HG03175 (cell line): ENCODE measurements around the gene POC1A.
A peak's percentile ranks its signal among the peaks of the same experiment; 100 is the strongest.
"Not testable (repeated sequence)": the region's sequence is repeated elsewhere in the genome, so short reads cannot be mapped to it uniquely, and the experiment has no call there.

Experiments used
- ATAC-seq: cut with Tn5 transposase; IDR thresholded peaks from one replicate; pipeline ENCODE4 v1.9.1; 2021; ENCODE audit warnings: mild to moderate bottlenecking, moderate library complexity; ENCODE audit not compliant: unreplicated experiment

Gene POC1A

DNA sequence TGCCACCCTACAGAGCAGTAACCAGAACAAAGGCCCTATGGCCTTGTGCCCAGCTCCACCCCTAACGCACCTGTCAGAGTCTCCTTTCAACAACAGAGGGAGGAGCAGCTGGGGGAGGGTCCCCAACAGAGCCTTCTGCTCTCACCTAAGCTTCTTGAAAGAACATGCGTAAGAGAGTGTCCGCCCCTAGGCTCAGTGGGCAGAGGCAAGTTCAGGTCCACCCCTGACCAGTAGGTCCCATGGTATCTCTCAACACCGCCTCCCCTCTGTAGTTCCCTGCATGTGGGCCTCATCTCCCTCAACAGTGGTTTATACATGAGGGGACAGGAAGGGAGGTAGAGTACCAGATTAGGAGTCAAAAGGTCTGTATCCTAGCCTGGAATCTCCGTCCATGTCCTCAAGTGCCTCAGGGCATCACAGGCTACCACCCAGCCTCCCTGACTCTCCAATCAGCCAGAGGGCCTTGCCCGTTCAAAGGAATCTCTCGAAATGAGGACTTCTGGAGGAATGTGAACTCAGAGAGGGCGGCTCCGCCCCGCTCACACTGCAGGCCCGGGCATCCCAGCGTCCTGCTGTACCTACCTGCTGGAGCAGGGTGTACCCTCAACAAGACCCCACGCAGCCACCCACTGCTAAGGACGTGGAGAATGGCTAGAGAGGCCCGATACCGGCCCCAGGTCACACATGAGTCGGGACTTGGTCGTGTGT is 680 bp downstream of the POC1A start:
- ATAC-seq = peak; percentile 3

DNA sequence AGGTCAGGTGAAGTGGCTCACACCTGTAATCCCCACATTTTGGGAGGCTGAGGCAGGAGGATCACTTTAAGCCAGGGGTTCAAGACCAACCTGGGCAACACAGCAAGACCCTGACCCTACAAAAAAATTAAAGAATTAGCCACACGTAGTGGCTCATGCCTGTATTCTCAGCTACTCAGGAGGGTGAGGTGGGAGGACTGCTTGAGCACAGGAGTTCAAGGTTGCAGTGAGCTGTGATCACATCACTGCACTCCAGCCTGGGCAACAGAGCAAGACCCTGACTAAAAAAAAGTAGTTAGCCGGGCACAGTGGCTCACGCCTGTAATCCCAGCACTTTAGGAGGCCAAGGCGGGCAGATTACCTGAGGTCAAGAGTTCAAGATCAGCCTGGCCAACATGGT is 2.2 kb downstream of the POC1A start:
- ATAC-seq = not testable (repeated sequence)

DNA sequence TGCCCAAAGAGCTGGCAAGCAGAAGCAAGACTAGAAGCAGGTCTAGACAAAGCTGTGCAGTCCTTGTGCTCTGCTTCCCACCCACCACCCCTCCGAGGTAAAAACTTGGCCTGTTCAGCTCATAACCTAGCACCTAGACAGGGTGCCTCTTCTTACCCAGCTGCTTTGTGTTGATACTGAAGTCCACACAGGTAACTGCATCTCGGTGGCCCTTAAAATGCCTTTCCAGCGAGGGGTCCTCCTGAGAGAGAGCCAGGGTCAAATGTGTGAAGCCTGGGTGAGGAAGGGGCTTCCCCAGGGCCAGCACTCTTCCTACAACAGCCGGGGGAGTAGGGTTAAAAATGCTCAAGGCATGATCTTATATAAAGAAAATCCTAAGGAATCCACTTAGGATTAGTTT is 3.4 kb downstream of the POC1A start:
- no peak for ATAC-seq

DNA sequence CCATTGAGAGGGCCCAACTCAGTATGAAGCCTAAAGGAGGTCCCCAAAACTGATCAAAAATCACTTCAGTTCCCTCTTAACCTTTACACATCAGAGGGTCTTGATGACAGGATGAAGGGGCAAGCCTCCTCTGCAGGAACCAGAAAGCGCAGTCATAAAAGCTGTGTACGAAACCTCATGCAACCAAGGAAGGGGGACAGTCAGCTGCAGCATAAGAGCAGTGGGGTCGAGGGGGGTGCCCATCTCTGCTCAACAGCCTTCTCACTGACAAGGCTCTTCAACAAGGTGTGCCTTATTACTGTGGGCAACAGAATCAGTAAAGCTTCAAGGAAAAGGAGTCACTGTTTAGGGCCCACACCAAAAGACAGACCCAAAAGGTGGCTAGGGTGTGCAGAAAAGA is 3.9 kb downstream of the POC1A start:
- no peak for ATAC-seq

DNA sequence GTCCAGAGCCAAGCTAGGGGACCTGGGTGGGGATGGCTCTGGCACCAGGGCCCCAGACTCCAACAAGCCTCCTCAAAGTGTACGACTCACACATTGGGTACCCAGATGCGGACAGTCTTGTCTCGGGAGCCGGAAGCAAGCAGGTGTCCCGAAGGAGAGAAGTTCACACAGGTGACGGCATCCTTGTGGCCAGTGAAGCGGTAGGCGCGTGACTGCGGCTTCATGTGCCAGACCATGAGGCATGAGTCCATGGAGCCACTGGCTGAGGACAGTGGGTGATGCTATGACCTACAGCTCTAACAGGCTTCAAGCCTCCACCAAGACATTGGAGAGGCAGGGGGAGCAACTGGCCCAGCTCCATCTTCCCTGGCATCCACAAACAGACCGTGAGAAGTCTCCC is 4.5 kb downstream of the POC1A start:
- no peak for ATAC-seq

DNA sequence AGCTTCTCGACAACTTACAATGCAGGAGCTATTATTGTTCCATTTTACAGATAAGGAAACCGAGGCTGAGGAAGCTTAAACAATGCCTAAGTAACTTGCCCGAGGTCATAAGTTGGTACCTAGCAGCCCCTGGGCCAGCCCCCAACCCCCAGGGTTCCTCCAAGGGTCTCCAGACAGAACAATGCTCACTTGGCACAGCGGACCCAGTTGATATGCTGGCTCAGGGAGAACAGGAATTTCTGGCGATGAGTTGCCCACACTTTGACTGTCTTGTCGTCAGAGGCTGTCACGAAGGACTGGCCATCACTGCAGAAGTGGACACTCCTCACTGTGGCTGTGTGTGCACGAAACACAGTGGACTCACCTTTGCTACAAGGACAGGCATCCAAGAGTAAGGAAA is 5.2 kb downstream of the POC1A start:
- no peak for ATAC-seq

DNA sequence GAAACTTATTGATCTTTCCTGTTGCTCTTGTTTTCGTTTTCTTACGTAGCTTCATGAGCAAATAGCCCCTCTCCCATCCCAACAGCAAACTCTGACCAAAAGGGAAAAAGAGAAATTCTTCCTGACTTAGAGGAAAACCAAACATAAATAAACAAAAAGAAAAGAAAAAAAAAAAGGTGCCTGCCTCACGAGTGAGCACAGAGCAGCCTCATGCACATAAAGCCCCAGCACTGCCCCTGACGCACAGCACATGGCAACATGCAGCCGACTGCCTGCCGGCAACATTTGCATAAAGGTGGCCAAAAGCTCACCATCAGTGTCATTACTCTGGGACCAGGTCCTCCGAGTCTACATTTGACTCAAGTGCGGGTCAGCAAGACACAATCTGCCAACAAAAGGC is 6.4 kb downstream of the POC1A start:
- no peak for ATAC-seq

DNA sequence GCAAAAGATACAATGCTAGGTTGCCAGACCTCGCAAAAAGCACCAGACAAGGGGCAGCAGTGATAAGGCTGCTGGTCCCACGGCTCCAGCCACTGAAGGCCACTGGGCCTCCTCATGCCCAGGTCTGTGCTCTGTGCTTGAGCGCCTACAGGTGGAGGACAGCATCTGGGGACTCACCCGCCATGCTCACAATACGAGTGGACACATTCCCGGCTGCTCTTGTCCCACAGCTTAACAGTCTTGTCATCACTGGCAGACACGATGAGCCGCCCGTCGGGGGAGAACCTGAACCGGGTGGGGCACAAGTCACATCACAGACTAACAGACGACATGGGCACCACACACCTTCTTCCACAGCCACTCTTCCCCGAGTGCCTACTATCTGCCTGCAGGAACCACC is 7.4 kb downstream of the POC1A start:
- no peak for ATAC-seq

DNA sequence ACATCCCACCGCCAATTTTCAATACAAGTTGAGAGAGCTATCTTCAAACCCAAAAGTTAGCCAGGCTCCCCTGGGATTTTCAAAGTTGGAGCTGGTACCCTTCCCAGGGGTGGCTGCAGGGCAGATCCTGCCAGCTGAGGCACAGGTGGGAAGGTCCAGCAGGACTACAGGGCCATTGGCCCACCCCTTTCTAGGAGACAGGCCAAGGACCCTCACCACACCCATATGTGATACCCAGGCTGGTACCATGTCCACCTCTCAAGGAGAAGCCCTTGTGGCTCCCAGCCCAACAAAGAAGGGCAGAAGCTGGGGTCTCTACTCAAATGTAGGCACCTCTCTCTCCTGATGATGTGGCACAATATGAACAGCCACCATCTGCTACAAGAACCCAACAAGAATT is 8.0 kb downstream of the POC1A start:
- ATAC-seq = no peak

DNA sequence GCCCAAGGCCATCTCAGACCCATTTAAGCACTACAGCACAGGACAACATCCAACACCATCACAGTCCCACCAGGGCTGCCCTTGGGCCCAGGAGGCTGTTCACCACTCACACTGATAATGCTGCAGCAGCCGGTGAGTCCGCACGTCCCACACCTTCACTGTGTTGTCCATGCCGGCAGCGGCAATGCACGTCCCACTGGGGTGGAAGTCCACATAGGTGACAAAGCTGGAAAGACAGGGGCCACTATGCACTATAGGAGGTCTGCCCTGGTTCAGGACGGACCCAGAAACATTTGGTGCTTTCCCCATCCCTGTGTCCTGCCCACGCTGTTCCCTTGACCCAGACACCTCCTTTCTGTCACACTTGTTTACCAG is 8.5 kb downstream of the POC1A start:
- ATAC-seq = no peak

DNA sequence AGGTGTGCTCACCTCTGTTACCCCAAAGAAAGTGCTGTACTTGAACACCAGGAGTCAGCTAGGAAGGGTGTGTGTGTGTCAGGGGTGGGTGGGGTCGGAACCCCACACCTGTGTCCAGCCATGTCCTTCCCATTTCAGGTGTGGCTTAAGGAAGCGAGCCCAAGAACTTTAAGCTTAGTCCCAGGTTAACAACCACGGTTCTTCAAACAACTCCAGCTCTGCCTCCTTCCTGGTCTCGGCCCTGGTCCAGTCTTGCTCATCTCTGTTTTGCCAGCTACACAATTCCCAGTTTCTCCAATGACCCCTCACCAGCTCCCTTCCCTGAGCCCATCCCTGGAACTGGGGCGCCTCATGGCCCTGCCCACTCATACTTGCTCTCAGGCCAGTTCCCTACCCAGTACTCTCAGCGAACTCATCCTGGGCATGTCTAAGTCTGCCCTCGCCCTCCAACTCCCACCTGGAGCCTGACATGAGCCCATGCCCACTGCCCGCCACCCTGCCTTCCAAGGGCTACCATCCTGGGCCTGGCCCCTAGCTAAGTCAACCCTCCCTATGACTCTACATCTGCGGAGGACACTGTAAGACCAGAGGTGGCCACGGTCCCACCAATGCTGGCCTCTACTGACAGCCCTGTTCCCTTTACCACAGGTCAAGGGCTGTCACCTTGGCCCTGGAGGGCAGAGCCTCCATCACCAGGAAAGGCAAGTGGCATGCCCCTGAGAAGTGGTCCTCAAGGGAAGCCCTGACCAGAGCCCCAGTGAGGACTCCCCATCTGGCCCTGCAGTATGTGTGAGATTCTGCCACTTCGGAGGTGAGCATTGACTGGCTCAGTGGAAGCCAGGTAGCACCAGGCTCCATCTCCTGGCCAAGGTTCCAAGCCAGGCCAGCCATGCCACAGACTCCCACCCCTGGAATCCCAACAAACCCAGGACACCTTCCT is 9.2 kb downstream of the POC1A start:
- ATAC-seq = no peak

DNA sequence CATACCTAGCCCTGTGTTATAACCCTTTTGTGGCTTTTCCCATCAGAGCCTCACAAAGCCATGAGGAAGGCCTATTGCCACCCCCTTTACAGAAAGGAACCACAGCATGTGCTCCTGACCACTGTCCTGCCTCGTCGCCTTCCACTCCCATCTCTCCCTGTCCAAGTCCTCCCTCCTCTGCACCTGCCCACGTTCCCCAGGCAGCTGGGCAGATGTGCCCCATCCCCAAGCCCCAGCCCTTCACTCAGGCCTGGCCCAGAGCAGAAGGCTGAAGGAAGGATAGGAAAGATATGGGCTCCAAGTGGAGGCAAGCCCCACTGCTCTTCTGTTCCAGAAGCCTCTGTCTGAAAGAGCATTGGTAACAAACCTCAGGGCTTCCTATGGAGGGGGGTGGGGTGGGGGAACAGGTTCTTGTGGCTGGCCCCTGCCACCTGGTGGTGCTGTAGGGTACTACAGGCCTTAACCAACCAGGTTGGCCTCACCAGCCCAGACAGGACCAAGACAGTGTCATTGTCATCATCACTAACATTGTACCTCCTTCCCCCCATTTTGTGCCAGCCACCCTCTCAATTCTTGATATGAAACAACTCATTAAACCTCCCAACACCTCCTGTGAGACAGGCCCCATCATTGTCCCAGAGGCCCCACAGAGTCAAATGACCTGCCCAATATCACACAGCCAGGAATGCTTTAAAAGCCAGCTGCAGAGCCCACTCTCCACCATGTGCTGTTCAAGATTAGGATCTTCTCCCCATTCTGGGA is 10.0 kb downstream of the POC1A start:
- peak; percentile 73 for ATAC-seq

DNA sequence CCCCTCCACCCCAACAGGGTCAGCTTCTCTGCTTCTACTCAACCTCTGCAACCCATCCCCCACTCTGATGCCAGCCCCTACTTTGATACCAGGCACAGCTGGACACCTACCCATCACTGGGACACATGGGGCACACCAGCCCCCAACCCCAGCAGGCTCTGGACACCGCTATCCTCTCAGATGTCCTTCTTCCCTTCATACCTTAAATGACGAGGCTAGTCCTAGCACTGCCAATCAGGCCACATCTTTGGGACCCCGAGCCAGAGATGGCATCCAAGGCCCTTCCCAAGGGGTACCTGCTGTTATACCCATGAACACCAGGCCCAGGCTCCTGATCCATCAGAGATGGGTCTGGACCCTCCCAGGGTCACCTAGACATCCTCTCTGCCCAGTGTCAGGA is 10.6 kb downstream of the POC1A start:
- no peak for ATAC-seq

DNA sequence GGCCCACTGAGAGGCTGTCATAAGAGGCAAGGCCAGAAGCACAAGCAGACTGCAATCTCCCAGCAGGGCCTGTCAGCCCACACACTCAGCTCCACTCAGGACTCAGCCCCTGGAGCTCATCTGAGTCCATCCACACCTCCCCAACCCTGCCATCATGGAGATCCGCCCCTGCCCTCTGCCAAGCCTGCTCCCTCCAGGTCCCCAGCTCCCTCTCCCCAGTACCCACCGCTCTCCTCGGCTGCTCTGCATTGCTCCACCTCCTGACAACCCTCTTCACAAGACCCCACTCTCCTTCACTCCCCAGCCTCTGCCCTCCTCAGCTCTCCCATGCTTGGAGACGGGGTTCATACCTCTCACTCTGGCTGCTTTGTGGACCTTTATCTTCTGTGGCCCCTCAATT is 11.1 kb downstream of the POC1A start:
- no peak for ATAC-seq

DNA sequence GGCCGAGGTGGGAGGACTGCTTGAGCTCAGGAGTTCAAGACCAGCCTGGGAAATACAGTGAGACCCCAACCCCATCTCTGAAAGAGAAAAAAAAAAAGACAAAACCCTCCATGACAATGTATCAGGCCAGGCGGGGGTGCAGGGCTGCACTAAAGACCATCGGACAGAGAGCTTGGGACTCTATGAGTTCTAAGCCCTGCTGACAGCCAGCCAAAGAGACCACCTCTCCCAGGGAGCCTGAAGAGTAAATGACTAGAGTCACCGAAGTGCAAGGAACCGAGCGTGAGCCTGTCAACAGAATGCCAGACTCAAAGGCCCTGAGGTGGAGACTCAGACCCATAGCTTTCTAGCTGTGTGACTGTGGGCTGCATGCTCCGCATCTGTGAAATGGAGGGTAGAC is 12.5 kb downstream of the POC1A start:
- ATAC-seq = no peak

DNA sequence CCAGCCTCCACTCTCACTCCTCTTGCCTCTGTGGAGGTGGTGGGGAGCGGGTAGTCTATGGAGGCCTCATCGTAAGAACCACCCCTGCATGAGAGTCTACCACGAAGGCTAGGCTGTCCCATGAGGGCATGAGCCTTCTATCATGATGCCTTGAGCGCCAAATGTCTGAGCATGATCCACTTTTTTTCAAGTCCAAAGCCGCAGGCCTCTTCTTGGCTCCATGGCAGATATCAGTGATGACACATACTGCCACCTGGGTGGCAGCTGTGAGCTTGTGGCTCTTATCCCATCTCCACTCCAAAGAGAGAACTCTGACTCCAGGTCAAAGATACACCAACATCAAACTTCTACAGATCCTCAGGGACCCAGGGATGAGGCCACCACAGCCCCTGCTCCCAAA is 13.5 kb downstream of the POC1A start:
- no peak for ATAC-seq

DNA sequence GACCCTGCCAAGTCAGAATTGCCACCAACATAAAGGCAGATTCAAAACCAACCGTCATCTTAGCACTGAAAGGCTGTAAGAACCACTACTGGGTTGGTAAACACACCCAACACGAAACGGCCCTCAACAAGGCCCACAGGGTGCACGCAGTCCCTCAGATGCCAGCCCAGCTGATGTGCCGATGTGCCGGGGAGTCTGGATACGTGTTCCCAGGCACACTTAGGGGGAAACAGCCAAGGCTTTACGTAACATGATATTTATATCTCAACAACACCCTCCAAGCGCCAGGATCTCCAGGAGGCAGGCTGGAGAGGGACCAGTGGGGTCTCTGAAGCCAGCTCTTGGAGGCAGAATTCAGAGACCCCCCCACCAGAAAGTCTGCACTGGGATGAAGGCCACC is 14.2 kb downstream of the POC1A start:
- ATAC-seq = no peak

DNA sequence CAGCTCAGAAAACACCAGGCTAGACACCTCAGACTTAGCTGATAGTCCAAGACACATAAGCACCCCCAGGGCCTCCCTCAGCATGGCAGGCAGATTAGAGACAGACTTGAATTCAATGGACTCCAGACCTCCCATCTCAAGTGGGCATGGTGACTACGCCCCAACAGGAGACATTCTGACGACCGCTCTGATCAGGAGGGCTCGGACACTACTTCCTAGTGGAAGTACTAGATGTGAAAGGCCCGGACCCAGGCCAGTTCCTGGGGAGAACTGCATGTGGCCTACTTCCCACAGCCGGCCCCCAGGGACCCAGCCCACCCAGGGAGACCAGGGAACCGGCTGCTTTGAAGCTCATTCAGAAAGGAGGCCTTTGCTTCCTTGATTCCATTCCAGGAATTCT is 16.9 kb downstream of the POC1A start:
- no peak for ATAC-seq

DNA sequence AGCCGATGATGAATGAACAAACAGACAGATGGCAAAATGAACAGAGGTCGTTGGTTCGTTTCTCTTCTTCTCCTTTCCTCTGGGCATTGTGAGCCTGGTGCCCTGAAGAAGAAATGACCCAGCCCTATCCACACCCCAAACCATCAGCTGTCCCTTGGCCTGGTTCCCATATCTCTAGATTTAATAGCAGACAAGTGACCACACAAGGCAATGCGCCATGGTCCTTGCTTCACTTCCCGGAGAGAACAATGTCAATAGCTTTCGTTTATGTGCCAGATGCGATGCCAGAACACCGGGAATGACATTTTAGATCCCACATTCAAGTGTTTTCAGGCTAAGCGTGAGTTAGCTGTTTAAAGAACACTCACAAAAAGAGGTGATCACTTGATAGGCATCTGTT is 17.7 kb downstream of the POC1A start:
- ATAC-seq = no peak

DNA sequence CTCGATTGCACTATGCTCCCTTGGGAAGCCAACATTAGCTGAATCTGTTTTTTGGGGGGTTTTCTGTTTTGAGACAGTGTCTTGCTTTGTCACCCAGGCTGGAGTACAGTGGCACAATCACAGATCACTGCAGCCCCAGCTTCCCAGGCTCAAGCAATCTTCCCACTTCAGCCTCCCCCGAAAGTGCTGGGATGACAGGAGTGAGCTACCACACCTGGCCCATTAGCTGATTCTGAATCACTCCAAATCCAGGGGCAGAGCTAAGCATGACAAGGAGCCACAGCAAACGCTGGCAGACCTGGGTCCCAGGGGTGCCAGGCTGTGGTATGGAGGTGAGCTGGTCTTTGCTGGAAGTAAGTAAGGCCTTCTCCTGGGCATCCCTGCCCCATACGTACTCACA is 18.9 kb downstream of the POC1A start:
- no peak for ATAC-seq

DNA sequence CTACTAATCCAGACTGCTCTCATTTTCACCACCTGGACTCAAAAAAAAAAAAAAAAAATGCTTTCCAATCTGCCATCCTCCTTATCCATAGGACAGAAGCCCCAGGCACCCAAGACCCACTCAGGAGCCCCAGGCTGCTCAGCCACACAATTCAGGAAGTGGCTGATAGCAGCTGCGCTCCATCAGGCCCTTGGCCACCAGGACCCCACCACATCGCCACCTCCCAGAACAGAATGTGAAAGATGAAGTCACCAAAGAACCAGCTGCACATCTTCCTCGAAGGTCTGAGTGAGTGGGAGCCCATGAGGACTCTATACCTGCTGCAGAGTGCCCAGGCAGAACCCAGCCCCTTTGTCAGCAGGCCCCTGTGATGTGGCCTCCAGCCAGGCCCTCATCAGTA is 19.5 kb downstream of the POC1A start:
- no peak for ATAC-seq

DNA sequence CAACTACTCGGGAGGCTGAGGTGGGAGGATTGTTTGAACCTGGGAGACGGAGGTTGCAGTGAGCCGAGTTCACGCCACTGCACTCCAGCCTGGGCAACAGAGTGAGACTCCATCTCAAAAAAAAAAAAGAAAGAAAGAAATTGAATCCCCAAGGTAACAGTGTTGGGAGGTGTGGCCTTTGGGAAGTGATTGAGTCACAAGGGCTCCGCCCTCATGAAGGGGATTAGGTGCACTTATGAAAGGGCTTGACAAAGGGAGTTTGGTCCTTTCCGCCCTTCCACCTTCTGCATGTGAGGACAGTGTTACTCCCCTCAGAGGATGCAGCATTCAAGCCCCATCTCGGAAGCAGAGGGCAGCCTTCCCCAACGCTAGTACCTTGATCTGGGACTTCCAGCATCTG is 21.3 kb downstream of the POC1A start:
- ATAC-seq = no peak
